GM12878 (cell line): ENCODE results near the gene ZNF106. TPM values are rescaled to one million over a fixed set of nuclear protein-coding genes. Genes with fewer than 3 reads are reported as not detected.

Experiments used
- ASH2L ChIP-seq: fragments of 300-600, 200-600 bp; sonication (generic); IDR thresholded peaks from 2 replicates; pipeline ENCODE4 v1.6.1; 2017; ENCODE audit warnings: low read depth, mild to moderate bottlenecking, borderline replicate concordance
- ATF7 ChIP-seq: fragments of 450-650 bp; IDR thresholded peaks from 2 replicates; pipeline ENCODE4 v1.6.1; 2016; ENCODE audit warnings: low read depth, mild to moderate bottlenecking
- BHLHE40 ChIP-seq, 2 experiments: fragments of 450-650 bp in 1 of 2; IDR thresholded peaks; 2 replicates each; pipeline ENCODE4 v1.6.1; 2011 to 2017; ENCODE audit warnings: low read depth in 2 of 2, borderline replicate concordance in 1 of 2, improper control_type of control experiment in 1 of 2, low read length in 1 of 2, mild to moderate bottlenecking in 1 of 2
- FOXK2 ChIP-seq: fragments of 450-650 bp; IDR thresholded peaks from 2 replicates; pipeline ENCODE4 v1.6.1; 2017; ENCODE audit warnings: mild to moderate bottlenecking, moderate library complexity
- FOXM1 ChIP-seq: IDR thresholded peaks from 2 replicates; pipeline ENCODE4 v1.6.1; 2012; ENCODE audit warnings: low read depth, mild to moderate bottlenecking, inconsistent platforms, low read length, moderate library complexity
- IKZF2 ChIP-seq, 2 experiments: fragments of 450-650 bp; IDR thresholded peaks; 2 replicates each; pipeline ENCODE4 v1.6.1; 2017; ENCODE audit warnings: mild to moderate bottlenecking in 2 of 2, moderate library complexity in 2 of 2
- JUNB ChIP-seq: IDR thresholded peaks from 2 replicates; pipeline ENCODE4 v1.6.1; 2016; ENCODE audit warnings: antibody characterized with exemption, mild to moderate bottlenecking
- KLF5 ChIP-seq: fragments of 450-650 bp; IDR thresholded peaks from 2 replicates; pipeline ENCODE4 v1.6.1; 2014; ENCODE audit warnings: mild to moderate bottlenecking; ENCODE audit not compliant: partially characterized antibody
- PAX5 ChIP-seq: IDR thresholded peaks from 2 replicates; pipeline ENCODE4 v1.6.1; 2011; ENCODE audit warnings: low read depth, low read length, borderline replicate concordance
- PML ChIP-seq: IDR thresholded peaks from 2 replicates; pipeline ENCODE4 v1.6.1; 2012; ENCODE audit warnings: low read length, inconsistent platforms
- RBBP5 ChIP-seq: fragments of 200-600 bp; sonication (generic); conservative IDR thresholded peaks from 2 replicates; pipeline ENCODE4 v1.6.1; 2016
- RUNX3 ChIP-seq: IDR thresholded peaks from 2 replicates; pipeline ENCODE4 v1.6.1; 2012; ENCODE audit warnings: low read length, inconsistent platforms
- SIN3A ChIP-seq: IDR thresholded peaks from 2 replicates; pipeline ENCODE4 v1.6.1; 2012; ENCODE audit warnings: low read depth, low read length, improper control_type of control experiment
- ZNF274 ChIP-seq: IDR thresholded peaks from one replicate; pipeline ENCODE4 v1.8.0; 2011; ENCODE audit not compliant: insufficient read length, insufficient read depth
- polyA plus RNA-seq, 11 experiments: library from polyadenylated mRNA; depleted of rRNA in 4 of 11; unstranded in 6 of 11; stranded (reverse) in 5 of 11; fragments of >200 nt; fragmentation: Nextera tagmentation in 4 of 11; fragmentation: Illumina TruSeq in 1 of 11; extraction: Ambion mirVana in 4 of 11; extraction: Trizol in 1 of 11; gene quantifications; 1 replicate in 1 of 11; 2 replicates in 10 of 11; pipeline versions ENCODE4 v1.2.1 to v1.2.3, GENCODE V29; 2011 to 2016; ENCODE audit warnings: inconsistent platforms in 2 of 11, missing spikeins in 2 of 11, low read depth in 1 of 11
- total RNA-seq, 4 experiments: library from RNA; depleted of rRNA in 3 of 4; stranded (reverse); fragments of >200 nt in 3 of 4; fragmentation: Illumina TruSeq in 1 of 4; extraction: Trizol in 1 of 4; gene quantifications; 2 replicates each; pipeline versions ENCODE4 v1.2.1 to v1.2.3, GENCODE V29; 2013 to 2021
- TF ChIP-seq, protein P1 (sequence below): IDR thresholded peaks from 2 replicates; pipeline ENCODE4 v1.6.1; 2011; ENCODE audit warnings: borderline replicate concordance, low read depth, mild to moderate bottlenecking, moderate library complexity, low read length; ENCODE audit not compliant: insufficient read depth, poor library complexity, severe bottlenecking
- TF ChIP-seq, protein P2 (sequence below): fragments of 450-650 bp; IDR thresholded peaks from 2 replicates; pipeline ENCODE4 v1.6.1; 2016; ENCODE audit warnings: mild to moderate bottlenecking, moderate library complexity, borderline replicate concordance
- TF ChIP-seq, protein P3 (sequence below): fragments of 450-650 bp; IDR thresholded peaks from 2 replicates; pipeline ENCODE4 v1.6.1; 2016; ENCODE audit warnings: mild to moderate bottlenecking
- TF ChIP-seq, protein P4 (sequence below): IDR thresholded peaks from 2 replicates; pipeline ENCODE4 v1.6.1; 2012; ENCODE audit warnings: low read depth, low read length, improper control_type of control experiment
- TF ChIP-seq, protein P5 (sequence below): fragments of 450-650 bp; IDR thresholded peaks from 2 replicates; pipeline ENCODE4 v1.6.1; 2017; ENCODE audit warnings: low read depth, mild to moderate bottlenecking, moderate library complexity

The ZNF106 gene
- total and polyA plus RNA-seq, 10 of the 15 experiments (the other 5 are each of a cell fraction or from before 2014, with no cell fraction given), result 10.7 to 45.3 (median 32.5) TPM

DNA sequence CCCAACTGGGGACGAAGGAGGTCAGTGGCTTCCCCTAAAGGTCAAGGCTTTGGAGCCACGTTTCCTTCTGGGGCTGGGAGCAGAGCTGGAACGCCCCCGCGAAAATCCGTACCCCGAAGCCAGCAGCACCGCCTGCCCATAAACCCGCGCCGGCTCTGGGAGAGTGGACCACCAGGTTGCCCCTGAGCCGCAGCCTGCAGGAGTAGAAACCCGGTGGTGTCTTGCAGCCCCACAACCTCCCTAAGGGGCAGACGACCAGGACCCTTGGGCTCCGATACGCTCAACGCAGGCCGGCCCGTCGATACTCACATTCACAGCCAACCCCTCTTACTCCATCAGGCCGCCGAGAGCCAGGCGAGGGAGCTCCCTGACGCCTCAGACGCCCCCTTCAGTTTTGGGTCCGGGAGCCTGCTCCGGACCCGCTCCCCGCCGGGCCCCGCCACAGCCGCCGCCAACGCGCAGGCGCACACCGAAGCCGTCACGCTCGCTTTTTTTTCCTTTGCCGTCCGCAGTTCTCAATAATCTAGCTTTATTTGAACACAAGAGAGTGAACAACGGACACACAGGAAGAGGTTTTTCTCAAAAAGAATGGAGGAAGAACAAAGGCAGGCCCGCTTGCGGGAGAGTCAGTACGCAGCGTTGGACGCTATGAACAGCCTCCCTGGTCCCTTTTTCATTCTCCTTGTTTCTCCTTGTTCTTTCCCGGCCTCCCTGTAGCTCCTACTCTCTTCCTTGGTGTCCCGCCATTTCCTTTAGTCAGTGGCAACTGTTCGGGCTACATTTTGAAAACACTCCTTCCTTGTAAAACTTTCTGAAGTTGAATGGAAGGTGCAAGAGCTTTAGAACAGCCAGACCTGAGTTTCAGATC is at the start of gene ZNF106 (continued):
- 0 out of 2 replicates have a peak, but pooled peaks have one; percentile 61 for TF ChIP-seq FOXM1
- TF ChIP-seq RUNX3, result peak; percentile 91
- TF ChIP-seq PML, result peak; percentile 78; the same call in 1 of the 2 replicates
- TF ChIP-seq, protein P1, sequence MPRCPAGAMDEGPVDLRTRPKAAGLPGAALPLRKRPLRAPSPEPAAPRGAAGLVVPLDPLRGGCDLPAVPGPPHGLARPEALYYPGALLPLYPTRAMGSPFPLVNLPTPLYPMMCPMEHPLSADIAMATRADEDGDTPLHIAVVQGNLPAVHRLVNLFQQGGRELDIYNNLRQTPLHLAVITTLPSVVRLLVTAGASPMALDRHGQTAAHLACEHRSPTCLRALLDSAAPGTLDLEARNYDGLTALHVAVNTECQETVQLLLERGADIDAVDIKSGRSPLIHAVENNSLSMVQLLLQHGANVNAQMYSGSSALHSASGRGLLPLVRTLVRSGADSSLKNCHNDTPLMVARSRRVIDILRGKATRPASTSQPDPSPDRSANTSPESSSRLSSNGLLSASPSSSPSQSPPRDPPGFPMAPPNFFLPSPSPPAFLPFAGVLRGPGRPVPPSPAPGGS, result peak; percentile 36
- peak; percentile 64 to 67; a peak in 2 of 4 replicates for TF ChIP-seq BHLHE40 (IDR thresholded peaks at IDR 0.05; ENCODE audit: borderline replicate concordance in 1 of 2, low read depth in 2 of 2, low read length in 1 of 2)
- no peak for TF ChIP-seq RBBP5
- peak; percentile 27; the same call in 1 of the 2 replicates for TF ChIP-seq ASH2L
- peak; percentile 50 for TF ChIP-seq SIN3A
- peak; percentile 65; the same call in 1 of the 2 replicates for TF ChIP-seq PAX5
- TF ChIP-seq, protein P2, sequence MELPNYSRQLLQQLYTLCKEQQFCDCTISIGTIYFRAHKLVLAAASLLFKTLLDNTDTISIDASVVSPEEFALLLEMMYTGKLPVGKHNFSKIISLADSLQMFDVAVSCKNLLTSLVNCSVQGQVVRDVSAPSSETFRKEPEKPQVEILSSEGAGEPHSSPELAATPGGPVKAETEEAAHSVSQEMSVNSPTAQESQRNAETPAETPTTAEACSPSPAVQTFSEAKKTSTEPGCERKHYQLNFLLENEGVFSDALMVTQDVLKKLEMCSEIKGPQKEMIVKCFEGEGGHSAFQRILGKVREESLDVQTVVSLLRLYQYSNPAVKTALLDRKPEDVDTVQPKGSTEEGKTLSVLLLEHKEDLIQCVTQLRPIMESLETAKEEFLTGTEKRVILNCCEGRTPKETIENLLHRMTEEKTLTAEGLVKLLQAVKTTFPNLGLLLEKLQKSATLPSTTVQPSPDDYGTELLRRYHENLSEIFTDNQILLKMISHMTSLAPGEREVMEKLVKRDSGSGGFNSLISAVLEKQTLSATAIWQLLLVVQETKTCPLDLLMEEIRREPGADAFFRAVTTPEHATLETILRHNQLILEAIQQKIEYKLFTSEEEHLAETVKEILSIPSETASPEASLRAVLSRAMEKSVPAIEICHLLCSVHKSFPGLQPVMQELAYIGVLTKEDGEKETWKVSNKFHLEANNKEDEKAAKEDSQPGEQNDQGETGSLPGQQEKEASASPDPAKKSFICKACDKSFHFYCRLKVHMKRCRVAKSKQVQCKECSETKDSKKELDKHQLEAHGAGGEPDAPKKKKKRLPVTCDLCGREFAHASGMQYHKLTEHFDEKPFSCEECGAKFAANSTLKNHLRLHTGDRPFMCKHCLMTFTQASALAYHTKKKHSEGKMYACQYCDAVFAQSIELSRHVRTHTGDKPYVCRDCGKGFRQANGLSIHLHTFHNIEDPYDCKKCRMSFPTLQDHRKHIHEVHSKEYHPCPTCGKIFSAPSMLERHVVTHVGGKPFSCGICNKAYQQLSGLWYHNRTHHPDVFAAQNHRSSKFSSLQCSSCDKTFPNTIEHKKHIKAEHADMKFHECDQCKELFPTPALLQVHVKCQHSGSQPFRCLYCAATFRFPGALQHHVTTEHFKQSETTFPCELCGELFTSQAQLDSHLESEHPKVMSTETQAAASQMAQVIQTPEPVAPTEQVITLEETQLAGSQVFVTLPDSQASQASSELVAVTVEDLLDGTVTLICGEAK, result peak; percentile 100
- TF ChIP-seq ATF7, result peak; percentile 61
- TF ChIP-seq JUNB, result no peak
- TF ChIP-seq IKZF2 (IDR thresholded peaks at IDR 0.05), result peak; percentile 41 to 66
- TF ChIP-seq, protein P3, sequence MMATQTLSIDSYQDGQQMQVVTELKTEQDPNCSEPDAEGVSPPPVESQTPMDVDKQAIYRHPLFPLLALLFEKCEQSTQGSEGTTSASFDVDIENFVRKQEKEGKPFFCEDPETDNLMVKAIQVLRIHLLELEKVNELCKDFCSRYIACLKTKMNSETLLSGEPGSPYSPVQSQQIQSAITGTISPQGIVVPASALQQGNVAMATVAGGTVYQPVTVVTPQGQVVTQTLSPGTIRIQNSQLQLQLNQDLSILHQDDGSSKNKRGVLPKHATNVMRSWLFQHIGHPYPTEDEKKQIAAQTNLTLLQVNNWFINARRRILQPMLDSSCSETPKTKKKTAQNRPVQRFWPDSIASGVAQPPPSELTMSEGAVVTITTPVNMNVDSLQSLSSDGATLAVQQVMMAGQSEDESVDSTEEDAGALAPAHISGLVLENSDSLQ, result peak; percentile 29; the same call in 1 of the 2 replicates
- TF ChIP-seq, protein P4, sequence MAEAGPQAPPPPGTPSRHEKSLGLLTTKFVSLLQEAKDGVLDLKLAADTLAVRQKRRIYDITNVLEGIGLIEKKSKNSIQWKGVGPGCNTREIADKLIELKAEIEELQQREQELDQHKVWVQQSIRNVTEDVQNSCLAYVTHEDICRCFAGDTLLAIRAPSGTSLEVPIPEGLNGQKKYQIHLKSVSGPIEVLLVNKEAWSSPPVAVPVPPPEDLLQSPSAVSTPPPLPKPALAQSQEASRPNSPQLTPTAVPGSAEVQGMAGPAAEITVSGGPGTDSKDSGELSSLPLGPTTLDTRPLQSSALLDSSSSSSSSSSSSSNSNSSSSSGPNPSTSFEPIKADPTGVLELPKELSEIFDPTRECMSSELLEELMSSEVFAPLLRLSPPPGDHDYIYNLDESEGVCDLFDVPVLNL, result no peak
- TF ChIP-seq FOXK2, result peak; percentile 44; the same call in 1 of the 2 replicates
- TF ChIP-seq, protein P5, sequence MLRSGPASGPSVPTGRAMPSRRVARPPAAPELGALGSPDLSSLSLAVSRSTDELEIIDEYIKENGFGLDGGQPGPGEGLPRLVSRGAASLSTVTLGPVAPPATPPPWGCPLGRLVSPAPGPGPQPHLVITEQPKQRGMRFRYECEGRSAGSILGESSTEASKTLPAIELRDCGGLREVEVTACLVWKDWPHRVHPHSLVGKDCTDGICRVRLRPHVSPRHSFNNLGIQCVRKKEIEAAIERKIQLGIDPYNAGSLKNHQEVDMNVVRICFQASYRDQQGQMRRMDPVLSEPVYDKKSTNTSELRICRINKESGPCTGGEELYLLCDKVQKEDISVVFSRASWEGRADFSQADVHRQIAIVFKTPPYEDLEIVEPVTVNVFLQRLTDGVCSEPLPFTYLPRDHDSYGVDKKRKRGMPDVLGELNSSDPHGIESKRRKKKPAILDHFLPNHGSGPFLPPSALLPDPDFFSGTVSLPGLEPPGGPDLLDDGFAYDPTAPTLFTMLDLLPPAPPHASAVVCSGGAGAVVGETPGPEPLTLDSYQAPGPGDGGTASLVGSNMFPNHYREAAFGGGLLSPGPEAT, result peak; percentile 79
- TF ChIP-seq ZNF274, result no peak
- TF ChIP-seq KLF5, result peak; percentile 22
